NCI-H526 treated with DMSO at 0.1 percent for 48 hours (cell line): ENCODE data around the gene CDH2.

Experiments
- DNase-seq: peaks from one replicate; lab custom pipeline; 2025; lab: John Stamatoyannopoulos, UW

Gene CDH2

GRCh38 chr18:28088477-28088876, 88.5 kb downstream of the CDH2 start:
- no peak for DNase-seq

GRCh38 chr18:28086670-28087552, 90.0 kb downstream of the CDH2 start:
- DNase-seq, result peak; percentile 83

- DNase-seq, result no peak
Observed at GRCh38 chr18:28081516-28081915, 95.4 kb downstream of the CDH2 start.

GRCh38 chr18:28080876-28081300, 96.0 kb downstream of the CDH2 start:
- no peak for DNase-seq

- no peak for DNase-seq
Observed at GRCh38 chr18:28079883-28080282, 97.0 kb downstream of the CDH2 start.

GRCh38 chr18:28078849-28079248, 98.1 kb downstream of the CDH2 start:
- no peak for DNase-seq

GRCh38 chr18:28078298-28078697, 98.6 kb downstream of the CDH2 start:
- no peak for DNase-seq

GRCh38 chr18:28075501-28075900, 101.4 kb downstream of the CDH2 start:
- no peak for DNase-seq

- DNase-seq, result no peak
Observed at GRCh38 chr18:28074076-28074475, 102.9 kb downstream of the CDH2 start.

GRCh38 chr18:28073658-28074057, 103.3 kb downstream of the CDH2 start:
- no peak for DNase-seq

GRCh38 chr18:28071199-28071598, 105.7 kb downstream of the CDH2 start:
- no peak for DNase-seq

GRCh38 chr18:28068207-28068606, 108.7 kb downstream of the CDH2 start:
- DNase-seq, result no peak

GRCh38 chr18:28067346-28067745, 109.6 kb downstream of the CDH2 start:
- DNase-seq, result no peak

GRCh38 chr18:28065793-28066186, 111.1 kb downstream of the CDH2 start:
- DNase-seq, result no peak

- DNase-seq, result no peak
Observed at GRCh38 chr18:28065031-28065792, 111.7 kb downstream of the CDH2 start.

- no peak for DNase-seq
Observed at GRCh38 chr18:28063926-28064325, 113.0 kb downstream of the CDH2 start.

GRCh38 chr18:28063271-28063761, 113.6 kb downstream of the CDH2 start:
- DNase-seq, result no peak

GRCh38 chr18:28062443-28062842, 114.5 kb downstream of the CDH2 start:
- DNase-seq, result no peak

GRCh38 chr18:28059861-28060260, 117.1 kb downstream of the CDH2 start:
- DNase-seq, result no peak

- DNase-seq, result no peak
Observed at GRCh38 chr18:28050545-28050944, 126.4 kb downstream of the CDH2 start.

- DNase-seq, result no peak
Observed at GRCh38 chr18:28048612-28049011, 128.3 kb downstream of the CDH2 start.

GRCh38 chr18:28045880-28046279, 131.1 kb downstream of the CDH2 start:
- no peak for DNase-seq
